SK-N-MC (cell line): Measurements from ENCODE around the gene NOD2.

Experiments
- DNase-seq: peaks from one replicate; pipeline ENCODE4 v3.0.0-alpha.2; 2011; ENCODE audit warnings: low read depth, low spot score
- H3K27ac ChIP-seq: fragments of 200-600 bp; sonication (generic); 2 replicates; pipeline ENCODE4 v1.5.1; 2016; ENCODE audit warnings: mixed run types
- H3K36me3 ChIP-seq: fragments of 200-600 bp; sonication (generic); 2 replicates; pipeline ENCODE4 v1.6.1; 2017; ENCODE audit warnings: antibody characterized with exemption, low read length, mixed read lengths; ENCODE audit not compliant: insufficient read depth
- H3K4me3 ChIP-seq: fragments of 200-600 bp; sonication (generic); 2 replicates; pipeline ENCODE4 v1.5.1; 2016
- H3K9ac ChIP-seq: fragments of 200-600 bp; sonication (generic); 2 replicates; pipeline ENCODE4 v1.8.0; 2017; ENCODE audit warnings: mixed run types, mixed read lengths; ENCODE audit not compliant: insufficient read length
- H3K9me3 ChIP-seq: fragments of 200-600 bp; sonication (generic); 2 replicates; pipeline ENCODE4 v1.6.1; 2017; ENCODE audit warnings: low read depth, mild to moderate bottlenecking, antibody characterized with exemption, low read length, moderate library complexity, mixed read lengths
- EZH2 ChIP-seq: fragments of 200-600 bp; sonication (generic); IDR thresholded peaks from one replicate; pipeline ENCODE4 v1.6.1; 2017; ENCODE audit warnings: antibody characterized with exemption
- FOXP2 ChIP-seq: optimal IDR thresholded peaks from 2 replicates; pipeline ENCODE3; 2011; ENCODE audit warnings: mild to moderate bottlenecking, moderate library complexity; ENCODE audit not compliant: insufficient read depth; ENCODE audit errors: extremely low read length, control extremely low read depth
- POLR2AphosphoS5 ChIP-seq: IDR thresholded peaks from 2 replicates; pipeline ENCODE4 v1.6.1; 2012; ENCODE audit warnings: mild to moderate bottlenecking, low read depth, low read length, borderline replicate concordance

Gene NOD2

DNA sequence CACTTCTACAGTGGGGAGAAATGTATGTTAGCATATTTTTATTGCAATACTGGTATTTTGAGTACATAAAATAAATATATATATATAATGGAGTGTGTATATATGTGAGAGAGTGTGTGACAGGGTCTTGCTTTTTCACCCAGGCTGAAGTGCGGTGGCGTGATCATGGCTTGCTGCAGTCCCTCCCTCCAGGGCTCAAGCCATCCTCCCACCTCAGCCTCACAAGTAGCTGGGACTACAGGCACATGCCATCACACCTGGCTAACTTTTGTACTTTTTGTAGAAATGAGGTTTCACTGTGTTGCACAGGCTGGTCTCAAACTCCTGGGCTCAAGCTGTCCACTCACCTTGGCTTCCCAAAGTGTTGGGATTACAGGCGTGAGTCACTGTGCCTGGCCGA lies 52.5 kb downstream of the NOD2 start:
- H3K9ac ChIP-seq, result no peak overlapping the region
- no peak for DNase-seq
- no peak for TF ChIP-seq EZH2
- no peak for TF ChIP-seq POLR2AphosphoS5

DNA sequence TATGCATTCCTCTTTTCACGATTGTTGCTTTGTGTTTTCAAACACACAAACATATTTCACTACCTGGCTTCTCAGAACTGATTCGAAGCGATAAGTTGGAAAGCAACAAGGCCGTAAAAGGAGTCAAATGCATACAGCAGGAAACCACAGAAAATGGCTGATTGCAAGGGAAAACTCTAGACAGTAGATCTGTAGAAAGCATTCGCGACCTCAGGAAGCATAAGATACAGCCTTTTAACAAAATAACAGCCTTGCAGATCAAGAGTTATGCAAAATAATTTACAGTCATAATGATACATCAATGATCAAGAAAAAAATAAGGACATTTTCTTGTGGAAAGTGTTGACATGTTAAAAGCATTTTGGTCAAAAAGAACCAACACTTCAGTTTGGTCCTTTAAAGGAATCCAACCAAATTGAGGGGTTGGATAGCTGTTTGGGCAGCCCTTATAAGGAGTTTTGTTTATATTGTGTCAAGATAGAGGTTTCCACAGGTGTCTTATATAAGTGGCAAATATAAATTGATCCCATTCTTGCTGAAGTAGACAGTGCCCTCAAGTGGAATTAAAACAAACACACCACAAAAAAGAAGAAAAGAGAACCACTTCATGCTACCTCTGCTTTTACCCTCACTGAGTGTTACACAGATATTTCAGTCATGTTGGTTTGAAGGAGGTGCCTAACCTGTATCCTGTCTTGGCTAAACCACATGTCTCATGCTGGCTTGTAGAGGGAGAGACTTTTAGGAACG lies 54.0 kb downstream of the NOD2 start:
- Histone ChIP-seq H3K9me3 (no peaks in the 10 kb centered on the region), H3K9ac (no peak overlapping the region), H3K4me3 (no peak overlapping the region), H3K27ac (no peak overlapping the region), H3K36me3 (no peaks in the 10 kb centered on the region)
- TF ChIP-seq POLR2AphosphoS5 (no peak), FOXP2 (no peak), EZH2 (no peak)
- no peak for DNase-seq

More for the DNA sequence above, 52.5 kb downstream of the NOD2 start:
- H3K27ac ChIP-seq, result no peak overlapping the region
- no peaks in the 10 kb centered on the region for H3K36me3 ChIP-seq
- H3K9me3 ChIP-seq, result no peaks in the 10 kb centered on the region
- no peak overlapping the region for H3K4me3 ChIP-seq

- H3K36me3 ChIP-seq, result no peaks in the 10 kb centered on the region
- no peak overlapping the region for H3K4me3 ChIP-seq
- no peak overlapping the region for H3K27ac ChIP-seq
- no peak for DNase-seq
- no peak overlapping the region for H3K9ac ChIP-seq
- TF ChIP-seq FOXP2 (no peak), POLR2AphosphoS5 (no peak), EZH2 (no peak)
- no peaks in the 10 kb centered on the region for H3K9me3 ChIP-seq
Measured at GRCh38 chr16:50751528-50751927, 58.1 kb downstream of the NOD2 start.

GRCh38 chr16:50752471-50753235 lies 59.2 kb downstream of the NOD2 start:
- Histone ChIP-seq H3K9ac (no peak overlapping the region), H3K4me3 (no peak overlapping the region), H3K9me3 (no peaks in the 10 kb centered on the region), H3K36me3 (no peaks in the 10 kb centered on the region), H3K27ac (no peak overlapping the region)
- DNase-seq, result no peak
- TF ChIP-seq FOXP2, result no peak
- TF ChIP-seq EZH2, result no peak
- TF ChIP-seq POLR2AphosphoS5, result no peak

DNA sequence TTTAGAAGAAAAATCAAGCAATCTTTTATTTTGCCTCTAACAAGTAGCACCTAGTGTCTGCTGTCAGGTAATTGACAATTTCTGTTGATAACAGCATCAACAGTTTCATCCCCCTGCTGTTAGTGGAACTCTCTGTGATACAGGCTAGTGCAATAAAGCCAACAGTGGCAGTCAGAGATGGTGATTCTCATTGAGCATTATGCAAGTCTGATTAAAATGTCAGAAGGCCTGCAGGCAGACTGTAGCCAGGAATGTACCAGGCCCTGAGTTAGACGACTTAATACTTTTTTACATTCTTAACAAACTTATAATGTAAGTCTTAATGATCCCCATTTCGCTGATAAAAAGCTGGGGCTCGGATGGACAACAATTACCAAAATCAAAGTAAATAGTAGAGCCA lies 63.1 kb downstream of the NOD2 start:
- no peak for DNase-seq
- Histone ChIP-seq H3K36me3 (no peaks in the 10 kb centered on the region), H3K27ac (no peak overlapping the region), H3K9me3 (no peaks in the 10 kb centered on the region), H3K9ac (no peak overlapping the region), H3K4me3 (no peak overlapping the region)
- TF ChIP-seq FOXP2, result no peak
- TF ChIP-seq POLR2AphosphoS5, result no peak
- TF ChIP-seq EZH2, result no peak

DNA sequence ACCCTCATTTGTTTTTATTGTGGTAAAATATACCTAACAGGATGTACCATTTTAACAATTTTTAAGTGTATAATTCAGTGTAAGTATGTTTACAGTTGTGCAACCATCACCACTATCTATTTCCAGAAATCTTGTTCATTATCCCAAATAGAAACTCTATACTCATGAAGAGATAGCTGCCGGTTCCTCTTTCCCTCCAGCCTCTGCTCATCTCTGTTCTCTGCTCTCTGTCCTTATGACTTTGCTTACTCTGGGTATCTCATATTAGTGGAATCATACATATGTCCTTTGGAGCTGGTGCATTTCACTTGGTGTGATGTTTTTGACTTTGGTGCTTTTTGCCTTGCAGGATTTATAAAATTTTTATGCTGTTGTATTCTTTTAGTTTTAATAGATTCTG lies 67.9 kb downstream of the NOD2 start:
- Histone ChIP-seq H3K9ac (no peak overlapping the region), H3K36me3 (no peaks in the 10 kb centered on the region), H3K27ac (no peak overlapping the region), H3K9me3 (no peaks in the 10 kb centered on the region), H3K4me3 (no peak overlapping the region)
- no peak for TF ChIP-seq FOXP2
- no peak for TF ChIP-seq EZH2
- no peak for TF ChIP-seq POLR2AphosphoS5
- no peak for DNase-seq

- TF ChIP-seq EZH2 (no peak), FOXP2 (no peak), POLR2AphosphoS5 (no peak)
- Histone ChIP-seq H3K9me3 (no peaks in the 10 kb centered on the region), H3K27ac (no peak overlapping the region), H3K4me3 (no peak overlapping the region), H3K9ac (no peak overlapping the region), H3K36me3 (no peaks in the 10 kb centered on the region)
- no peak for DNase-seq
Measured at GRCh38 chr16:50762241-50762640, 68.8 kb downstream of the NOD2 start.

DNA sequence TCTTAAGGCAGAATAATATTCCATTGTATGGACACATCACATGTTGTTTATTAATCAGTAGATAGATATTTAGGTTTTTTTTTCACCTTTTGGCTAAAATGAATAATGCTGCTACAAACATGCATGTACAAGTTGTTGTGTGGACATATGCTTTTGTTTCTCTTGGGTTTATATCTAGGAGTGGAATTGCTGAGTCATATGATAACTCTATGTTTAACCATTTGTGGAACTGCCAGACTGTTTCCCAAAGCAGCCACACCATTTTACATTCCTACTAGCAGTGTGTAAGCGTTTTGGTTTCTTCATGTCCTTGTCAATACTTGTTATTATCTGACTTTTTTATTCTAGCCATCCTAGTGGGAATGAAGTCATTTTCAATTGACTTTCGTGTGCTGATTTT lies 69.8 kb downstream of the NOD2 start:
- DNase-seq, result no peak
- Histone ChIP-seq H3K9ac (no peak overlapping the region), H3K27ac (no peak overlapping the region), H3K4me3 (no peak overlapping the region), H3K9me3 (no peaks in the 10 kb centered on the region), H3K36me3 (no peaks in the 10 kb centered on the region)
- TF ChIP-seq EZH2, result no peak
- no peak for TF ChIP-seq FOXP2
- no peak for TF ChIP-seq POLR2AphosphoS5
